Ecto neural progenitor cell (in vitro differentiated cells): ENCODE results near the gene ANKMY1.
"Not testable (repeated sequence)": the region's sequence is repeated elsewhere in the genome, so short reads cannot be mapped to it uniquely, and the experiment has no call there.

Experiments used
- DNase-seq: peaks from one replicate; pipeline ENCODE4 v3.0.0-alpha.2; 2018; ENCODE audit warnings: low spot score

Gene ANKMY1

GRCh38 chr2:240521885-240522284 lies 35.9 kb downstream of the ANKMY1 start:
- not testable (repeated sequence) for DNase-seq

DNA sequence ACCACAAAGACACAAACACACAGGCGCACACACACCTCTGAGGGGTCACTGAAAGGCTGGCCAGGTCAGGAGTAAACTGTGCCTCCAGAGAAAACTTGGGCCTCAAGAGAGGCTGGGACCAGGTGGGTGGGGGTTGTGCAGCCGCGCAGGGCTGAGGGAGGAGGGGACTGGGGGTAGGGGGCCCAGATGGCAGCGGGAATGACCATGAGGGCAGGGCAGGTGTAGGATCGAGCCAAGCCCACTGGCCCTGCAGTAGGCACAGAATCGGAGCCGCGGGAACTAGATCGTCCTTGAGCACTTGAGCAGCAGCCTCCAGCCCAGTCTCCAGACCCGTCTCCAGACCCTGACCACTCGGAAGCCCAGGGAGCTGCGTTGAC lies 36.8 kb downstream of the ANKMY1 start:
- no peak for DNase-seq

- DNase-seq = no peak
Measured at GRCh38 chr2:240520130-240520973, 37.4 kb downstream of the ANKMY1 start.

DNA sequence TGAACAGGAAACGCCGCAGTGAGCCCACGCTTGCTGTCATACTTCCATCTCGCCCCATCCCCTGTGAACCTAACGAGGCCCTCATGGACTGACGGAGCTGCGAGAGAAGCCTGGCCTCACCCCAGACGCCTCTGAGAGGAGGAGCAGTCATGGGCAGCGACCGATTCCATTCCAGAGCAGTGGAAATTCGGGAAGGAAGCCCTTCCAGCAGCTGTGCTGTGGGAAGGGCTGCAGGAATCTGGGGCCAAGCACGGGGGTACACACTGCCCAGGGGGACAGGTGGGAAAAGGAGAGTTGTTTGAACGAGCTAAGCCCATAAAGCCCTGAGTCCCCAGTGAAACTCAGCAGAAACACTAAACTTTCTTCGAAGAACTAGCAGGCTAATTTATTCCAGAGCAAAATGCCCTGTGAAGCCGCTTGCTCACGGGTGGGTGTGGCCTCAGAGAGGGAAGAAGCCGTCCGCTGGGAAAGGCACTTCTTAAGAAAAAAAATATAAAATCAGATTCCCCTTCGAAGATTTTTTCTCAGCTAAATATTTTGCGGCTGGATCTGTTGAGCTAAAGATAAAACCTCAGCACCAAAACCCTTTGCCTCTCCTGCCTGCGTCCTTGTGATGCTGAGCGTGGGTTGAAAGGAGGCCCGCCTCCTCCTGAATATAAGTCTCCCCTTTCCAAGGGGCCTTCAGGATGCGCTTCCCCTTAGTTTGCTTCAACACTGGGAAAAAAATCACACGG lies 38.2 kb downstream of the ANKMY1 start:
- no peak for DNase-seq

GRCh38 chr2:240518981-240519380 lies 38.8 kb downstream of the ANKMY1 start:
- no peak for DNase-seq

- no peak for DNase-seq
Measured at GRCh38 chr2:240517342-240517741, 40.4 kb downstream of the ANKMY1 start.

GRCh38 chr2:240514631-240515030 lies 43.2 kb downstream of the ANKMY1 start:
- DNase-seq = no peak

- DNase-seq = peak; percentile 83
Measured at GRCh38 chr2:240513549-240514287, 44.1 kb downstream of the ANKMY1 start.

- DNase-seq = no peak
Measured at GRCh38 chr2:240512666-240513535, 44.9 kb downstream of the ANKMY1 start.

- no peak for DNase-seq
Measured at GRCh38 chr2:240512109-240512485, 45.7 kb downstream of the ANKMY1 start.

- no peak for DNase-seq
Measured at GRCh38 chr2:240511351-240512108, 46.3 kb downstream of the ANKMY1 start.

- no peak for DNase-seq
Measured at GRCh38 chr2:240510513-240511210, 47.1 kb downstream of the ANKMY1 start.

DNA sequence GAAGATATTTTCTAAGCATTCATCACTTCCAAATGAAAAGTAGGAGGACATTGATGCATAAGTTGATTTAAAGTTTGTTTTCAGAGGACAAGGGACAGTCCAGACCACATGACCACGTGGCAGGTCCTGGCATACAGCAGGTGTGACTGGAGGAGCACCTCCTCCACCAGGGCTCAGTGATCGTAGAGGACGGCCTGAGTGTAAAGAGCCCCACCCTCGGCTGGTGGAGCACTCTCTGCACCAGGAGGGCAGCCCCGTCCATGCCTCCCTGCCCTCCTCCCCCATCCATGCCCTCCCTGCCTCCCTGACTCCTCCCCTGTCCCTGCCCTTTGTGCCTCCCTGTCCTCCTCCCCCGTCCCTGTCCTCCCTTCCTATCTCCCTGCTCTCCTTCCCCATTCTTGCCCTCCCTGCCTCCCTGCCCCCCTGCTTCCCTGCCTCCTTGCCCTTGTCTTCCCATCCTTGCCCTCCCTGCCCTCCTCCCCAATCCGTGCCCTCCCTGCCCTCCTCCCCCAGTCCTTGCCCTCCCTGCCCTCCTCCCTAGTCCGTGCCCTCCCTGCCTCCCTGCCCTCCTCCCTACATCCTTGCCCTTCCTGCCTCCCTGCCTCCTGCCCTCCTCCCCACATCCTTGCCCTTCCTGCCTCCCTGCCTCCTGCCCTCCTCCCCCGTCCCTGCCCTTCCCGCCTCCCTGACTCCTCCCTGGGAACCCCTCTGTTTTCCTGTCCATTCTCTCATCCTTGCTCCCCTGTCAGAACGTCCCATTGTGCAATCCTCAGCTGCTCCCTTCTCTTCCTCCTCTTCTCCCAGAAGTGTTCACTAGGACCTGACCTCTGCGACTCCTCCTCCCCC lies 47.9 kb downstream of the ANKMY1 start:
- no peak for DNase-seq

DNA sequence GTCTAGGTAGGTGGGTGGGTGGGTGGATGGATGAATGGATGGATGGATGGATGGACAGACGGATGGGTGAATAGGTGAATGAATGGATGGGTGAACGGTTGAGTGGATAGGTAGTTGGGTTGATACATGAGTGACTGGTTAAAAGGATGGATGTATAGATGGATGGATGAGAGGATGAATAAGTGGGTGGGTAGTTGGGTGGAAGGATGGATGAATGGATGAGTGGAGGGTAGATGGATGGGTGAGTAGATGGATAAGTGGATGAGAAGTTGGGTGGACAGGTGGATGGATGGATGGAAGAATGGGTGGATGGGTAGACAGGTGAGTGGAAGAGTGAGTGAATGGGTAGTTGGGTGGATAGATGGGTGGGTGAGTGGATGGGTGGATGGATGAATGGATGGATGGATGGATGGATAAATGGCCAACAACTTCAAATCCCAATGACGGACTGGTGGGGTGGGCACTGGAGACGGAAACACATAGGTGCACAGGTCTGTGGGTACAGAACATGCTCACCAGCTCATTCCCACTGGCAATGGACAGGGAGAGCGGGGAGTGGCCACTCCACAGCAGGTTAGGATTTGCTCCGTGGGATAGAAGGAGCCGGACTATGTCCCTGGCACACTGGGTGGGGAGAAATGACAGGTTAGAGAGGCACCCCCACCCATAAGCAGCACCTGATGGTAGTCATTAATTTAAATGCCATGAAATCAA lies 48.8 kb downstream of the ANKMY1 start:
- no peak for DNase-seq

GRCh38 chr2:240507778-240508251 lies 50.0 kb downstream of the ANKMY1 start:
- peak; percentile 40 for DNase-seq

GRCh38 chr2:240507060-240507777 lies 50.6 kb downstream of the ANKMY1 start:
- DNase-seq = peak; percentile 39

GRCh38 chr2:240506406-240507059 lies 51.3 kb downstream of the ANKMY1 start:
- peak; percentile 42 for DNase-seq
